DND-41 (cell line): Measurements from ENCODE around the gene YBX2.

ENCODE experiments used
- ATAC-seq: fragments of 200-7000 bp; cut with Tn5 transposase; 3 replicates; pipeline ENCODE4 v1.9.1; 2021; ENCODE audit warnings: low read depth; ENCODE audit not compliant: insufficient read depth
- DNase-seq: peaks from one replicate; pipeline ENCODE4 v3.0.0-alpha.2; 2020
- H2AFZ ChIP-seq: 2 replicates; pipeline ENCODE4 v1.6.0; 2012; ENCODE audit warnings: low read depth, low read length
- H3K27ac ChIP-seq: 2 replicates; pipeline ENCODE4 v1.5.1; 2012; ENCODE audit warnings: low read length, inconsistent platforms
- H3K27me3 ChIP-seq: fragments of 200-600 bp; sonication (generic); 2 replicates; pipeline ENCODE4 v1.6.0; 2012; ENCODE audit warnings: low read length, mild to moderate bottlenecking, inconsistent platforms; ENCODE audit not compliant: insufficient read depth, poor library complexity
- H3K36me3 ChIP-seq: 2 replicates; pipeline ENCODE4 v1.5.1; 2012; ENCODE audit warnings: low read length, inconsistent platforms; ENCODE audit not compliant: insufficient read depth
- H3K4me1 ChIP-seq: 2 replicates; pipeline ENCODE4 v1.5.1; 2012; ENCODE audit warnings: mild to moderate bottlenecking, low read length; ENCODE audit not compliant: insufficient read depth
- H3K4me2 ChIP-seq: 2 replicates; pipeline ENCODE4 v1.6.0; 2012; ENCODE audit warnings: mild to moderate bottlenecking, moderate library complexity, low read length, inconsistent platforms; ENCODE audit not compliant: insufficient read depth
- H3K4me3 ChIP-seq, 2 experiments: fragments of 200-600 bp in 1 of 2; shearing (Covaris generic) in 1 of 2; 2 replicates each; pipeline ENCODE4 v1.5.1; 2012 to 2016; ENCODE audit warnings: inconsistent platforms in 2 of 2, low read length in 2 of 2, mild to moderate bottlenecking in 2 of 2, low read depth in 1 of 2, moderate library complexity in 1 of 2
- H3K79me2 ChIP-seq: 2 replicates; pipeline ENCODE4 v1.6.0; 2012; ENCODE audit warnings: low read length, inconsistent platforms; ENCODE audit not compliant: insufficient read depth
- H3K9ac ChIP-seq: 2 replicates; pipeline ENCODE4 v1.6.0; 2012; ENCODE audit warnings: low read depth, mild to moderate bottlenecking, inconsistent platforms, low read length, moderate library complexity
- H3K9me3 ChIP-seq: 2 replicates; pipeline ENCODE4 v1.5.1; 2012; ENCODE audit warnings: low read length, moderate library complexity, mild to moderate bottlenecking, inconsistent platforms; ENCODE audit not compliant: insufficient read depth, severe bottlenecking
- H4K20me1 ChIP-seq: 2 replicates; pipeline ENCODE4 v1.6.0; 2012; ENCODE audit warnings: low read length; ENCODE audit not compliant: insufficient read depth
- EZH2 ChIP-seq: IDR thresholded peaks from 3 replicates; pipeline ENCODE4 v1.6.1; 2012; ENCODE audit warnings: borderline replicate concordance, low read depth, mild to moderate bottlenecking, moderate library complexity, low read length, inconsistent platforms; ENCODE audit not compliant: severe bottlenecking
- TF ChIP-seq, protein P1 (sequence below): IDR thresholded peaks from 2 replicates; pipeline ENCODE4 v1.5.1; 2012; ENCODE audit warnings: borderline replicate concordance, low read length, moderate library complexity, mild to moderate bottlenecking; ENCODE audit not compliant: poor library complexity, severe bottlenecking; ENCODE audit errors: extremely low read depth

Gene YBX2

GRCh38 chr17:7242717-7243452, 51.6 kb downstream of the YBX2 start:
- H3K4me1 ChIP-seq, result peaks cover 41% of the 10 kb centered on the region
- peak overlapping the region; percentile 94 for H3K27ac ChIP-seq
- H4K20me1 ChIP-seq, result peaks cover 24% of the 10 kb centered on the region
- H3K4me2 ChIP-seq, result peak overlapping the region; percentile 72
- TF ChIP-seq, protein P1, sequence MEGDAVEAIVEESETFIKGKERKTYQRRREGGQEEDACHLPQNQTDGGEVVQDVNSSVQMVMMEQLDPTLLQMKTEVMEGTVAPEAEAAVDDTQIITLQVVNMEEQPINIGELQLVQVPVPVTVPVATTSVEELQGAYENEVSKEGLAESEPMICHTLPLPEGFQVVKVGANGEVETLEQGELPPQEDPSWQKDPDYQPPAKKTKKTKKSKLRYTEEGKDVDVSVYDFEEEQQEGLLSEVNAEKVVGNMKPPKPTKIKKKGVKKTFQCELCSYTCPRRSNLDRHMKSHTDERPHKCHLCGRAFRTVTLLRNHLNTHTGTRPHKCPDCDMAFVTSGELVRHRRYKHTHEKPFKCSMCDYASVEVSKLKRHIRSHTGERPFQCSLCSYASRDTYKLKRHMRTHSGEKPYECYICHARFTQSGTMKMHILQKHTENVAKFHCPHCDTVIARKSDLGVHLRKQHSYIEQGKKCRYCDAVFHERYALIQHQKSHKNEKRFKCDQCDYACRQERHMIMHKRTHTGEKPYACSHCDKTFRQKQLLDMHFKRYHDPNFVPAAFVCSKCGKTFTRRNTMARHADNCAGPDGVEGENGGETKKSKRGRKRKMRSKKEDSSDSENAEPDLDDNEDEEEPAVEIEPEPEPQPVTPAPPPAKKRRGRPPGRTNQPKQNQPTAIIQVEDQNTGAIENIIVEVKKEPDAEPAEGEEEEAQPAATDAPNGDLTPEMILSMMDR, result no peak
- TF ChIP-seq EZH2, result no peak
- peak overlapping the region; percentile 89 for H2AFZ ChIP-seq
- H3K27me3 ChIP-seq, result no peaks in the 10 kb centered on the region
- H3K79me2 ChIP-seq, result peaks cover 60% of the 10 kb centered on the region
- ATAC-seq, result peak; percentile 41
- H3K9ac ChIP-seq, result peak overlapping the region; percentile 66
- H3K9me3 ChIP-seq, result no peaks in the 10 kb centered on the region
- H3K4me3 ChIP-seq, result peak overlapping the region; percentile 68 to 87
- peaks cover 46% of the 10 kb centered on the region for H3K36me3 ChIP-seq
- peak; percentile 94 for DNase-seq

DNA sequence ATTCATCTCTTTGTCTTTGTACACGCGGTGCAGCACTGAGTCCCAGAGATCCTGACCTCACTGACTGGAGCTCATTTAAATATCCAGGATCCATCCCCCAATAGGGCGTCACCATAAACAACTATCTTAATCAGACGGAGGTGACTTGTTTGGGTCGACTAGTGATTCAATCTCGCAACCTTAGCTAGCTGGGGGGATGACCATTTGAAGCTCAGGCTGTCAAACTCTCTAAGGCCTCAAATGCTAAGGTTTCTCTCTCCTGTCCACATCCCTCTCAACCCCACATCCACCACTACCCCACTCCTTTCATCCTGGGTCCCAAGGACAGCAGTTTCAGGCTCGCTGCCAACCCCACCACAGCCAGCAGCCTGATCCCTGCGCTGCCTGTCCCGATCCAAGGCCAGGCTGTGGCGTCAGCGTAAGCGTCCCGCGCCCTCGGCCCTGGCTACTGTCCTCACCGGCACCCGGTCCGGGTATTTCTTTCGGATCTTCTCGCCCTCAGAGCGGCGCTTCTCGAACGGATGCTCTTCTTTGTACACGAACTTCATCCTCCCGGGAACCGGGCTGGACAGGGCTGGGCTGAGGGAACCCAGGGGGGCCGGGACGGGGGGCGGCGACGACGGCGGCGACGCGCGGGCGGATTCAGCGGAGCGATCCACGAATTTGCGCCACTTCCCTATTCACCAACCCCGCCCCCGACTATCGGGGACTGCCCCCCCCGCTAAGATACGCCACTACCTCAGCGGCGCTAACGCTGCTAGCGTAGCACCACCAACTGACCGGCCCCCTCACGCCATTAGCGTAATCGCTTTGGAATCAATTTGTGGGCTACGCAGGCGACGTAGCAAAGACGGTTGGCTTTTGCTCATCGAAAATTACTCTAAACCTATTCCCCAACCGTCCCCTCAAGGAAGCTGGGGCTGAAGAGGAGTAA, 52.4 kb downstream of the YBX2 start, which contains the start of gene GABARAP:
TSS of gene GABARAP (minus strand) at position 667 of the 934 bp plus-strand sequence. CDS start at position 548, 119 bp downstream.
- Histone ChIP-seq H3K4me3 (peak within 1 kb of the TSS; percentile 68 to 87), H3K4me2 (peak within 1 kb of the TSS; percentile 72), H2AFZ (peak within 1 kb of the TSS; percentile 89), H3K4me1 (peaks cover 44% of the 10 kb centered on the region), H3K27me3 (no peaks in the 10 kb centered on the region), H4K20me1 (peaks cover 20% of the 10 kb centered on the region), H3K79me2 (peaks cover 60% of the 10 kb centered on the region), H3K36me3 (peaks cover 49% of the 10 kb centered on the region), H3K9me3 (no peaks in the 10 kb centered on the region), H3K27ac (peak within 1 kb of the TSS; percentile 94), H3K9ac (peak within 1 kb of the TSS; percentile 66)
- TF ChIP-seq, protein P1, result no peak
- no peak for TF ChIP-seq EZH2
- peak; percentile 89 for DNase-seq
- ATAC-seq, result peak; percentile 3

- no peaks in the 10 kb centered on the region for H3K9me3 ChIP-seq
- no peaks in the 10 kb centered on the region for H3K27me3 ChIP-seq
- TF ChIP-seq, protein P1, result no peak
- no peak for TF ChIP-seq EZH2
- peak overlapping the region; percentile 68 to 87 for H3K4me3 ChIP-seq
- peak overlapping the region; percentile 94 for H3K27ac ChIP-seq
- peak overlapping the region; percentile 75 for H2AFZ ChIP-seq
- H3K4me1 ChIP-seq, result peaks cover 49% of the 10 kb centered on the region
- peak overlapping the region; percentile 66 for H3K9ac ChIP-seq
- peak overlapping the region; percentile 72 for H3K4me2 ChIP-seq
- DNase-seq (no peak), ATAC-seq (no peak)
- peaks cover 20% of the 10 kb centered on the region for H4K20me1 ChIP-seq
- peaks cover 49% of the 10 kb centered on the region for H3K36me3 ChIP-seq
- peaks cover 60% of the 10 kb centered on the region for H3K79me2 ChIP-seq
These were observed 53.2 kb downstream of the YBX2 start for GRCh38 chr17:7241090-7241733.
